ENCODE results near the gene GIMD1. TPM values are rescaled to one million over a fixed set of nuclear protein-coding genes. Genes with fewer than 3 reads are reported as not detected.

GIMD1 gene
- total and polyA plus RNA-seq, 9 of the 15 experiments (the other 6 are each of a cell fraction or from before 2014, with no cell fraction given), result not detected

GRCh38 chr4:106414366-106414765 lies 45.8 kb upstream of the GIMD1 start (continued):
- TF ChIP-seq STAG1 (CRISPR knock-in tag; IDR thresholded peaks at IDR 0.05; ENCODE audit: borderline replicate concordance), result no peak
- TF ChIP-seq PRPF4 (IDR thresholded peaks at IDR 0.05; ENCODE audit: insufficient read depth, low read depth, low read length, poor library complexity, severe bottlenecking), result no peak
- TF ChIP-seq DDX20 (tag; IDR thresholded peaks at IDR 0.05; ENCODE audit: low read depth), result no peak
- no peak for TF ChIP-seq ZNF407 (IDR thresholded peaks at IDR 0.05; ENCODE audit: low read depth)
- TF ChIP-seq ZNF518B (CRISPR knock-in tag; IDR thresholded peaks at IDR 0.05), result no peak
- no peak for TF ChIP-seq RNF219 (CRISPR knock-in tag; IDR thresholded peaks at IDR 0.05)

Data from K562 (cell line).